ENCODE measurements around the gene S100PBP. TPM values are rescaled to one million over a fixed set of nuclear protein-coding genes. Genes with fewer than 3 reads are reported as not detected.

Gene S100PBP
- total and polyA plus RNA-seq, 7 donors: 3.2 to 50.7 (median 25.2) TPM

DNA sequence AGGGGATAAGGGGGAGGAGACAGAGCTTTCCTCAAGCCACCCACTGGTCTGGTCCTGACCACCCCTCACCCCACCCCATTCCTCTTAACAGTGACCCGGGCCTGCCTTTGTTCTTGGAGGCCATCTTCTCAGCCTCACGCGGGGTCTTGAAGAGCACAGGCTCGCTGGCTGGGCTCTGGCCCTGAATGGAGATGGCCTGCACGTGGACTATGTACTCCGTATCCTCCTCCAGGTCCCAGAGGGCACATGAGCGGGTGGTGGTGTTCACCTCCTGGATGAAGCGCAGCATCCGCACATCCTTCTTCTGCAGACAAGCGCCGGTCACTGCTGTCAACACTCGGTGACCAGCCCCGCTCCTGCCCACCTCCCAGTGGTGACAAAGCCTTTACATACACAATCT is 50.6 kb downstream of the S100PBP start:
- DNase-seq: no peak

DNA sequence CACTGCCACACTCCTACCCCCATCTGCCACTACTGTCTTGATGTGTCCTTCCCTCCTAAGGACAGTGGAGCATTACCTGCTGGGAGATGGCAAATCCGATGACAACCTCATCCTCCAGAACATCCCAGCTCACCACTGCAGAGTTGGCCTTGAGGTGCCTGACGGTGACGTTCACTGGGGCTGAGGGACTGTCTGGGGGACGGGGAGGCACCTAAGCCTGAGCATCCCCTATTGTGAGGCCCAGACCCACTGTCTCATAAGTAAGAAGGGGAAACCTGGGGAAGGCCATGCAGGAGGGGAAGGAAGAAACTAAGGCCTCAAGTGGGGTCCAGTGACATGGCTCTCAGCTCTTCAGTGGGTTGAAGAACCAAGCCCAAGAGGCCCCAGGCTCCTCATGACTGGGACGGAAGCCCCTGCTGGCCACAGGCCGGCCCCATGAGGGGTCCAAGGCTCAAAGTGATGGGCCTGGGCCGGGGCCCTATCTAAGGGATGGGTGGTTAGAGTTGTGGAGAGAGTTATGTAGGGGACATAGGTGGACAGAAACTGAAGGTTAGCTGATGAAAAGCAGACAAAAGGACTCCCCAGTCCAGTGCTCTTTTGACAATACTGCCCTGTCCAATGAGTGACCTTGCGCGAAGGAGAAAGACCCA is 51.5 kb downstream of the S100PBP start:
- H3K4me1 ChIP-seq: peaks cover 0 to 33% (median 18%) of the 10 kb centered on the region in 4 donors
- no peak overlapping the region for H3K27ac ChIP-seq
- intact Hi-C loops (cut with DNase I): no loop called here
- no peak for DNase-seq
- TF ChIP-seq, protein P1, sequence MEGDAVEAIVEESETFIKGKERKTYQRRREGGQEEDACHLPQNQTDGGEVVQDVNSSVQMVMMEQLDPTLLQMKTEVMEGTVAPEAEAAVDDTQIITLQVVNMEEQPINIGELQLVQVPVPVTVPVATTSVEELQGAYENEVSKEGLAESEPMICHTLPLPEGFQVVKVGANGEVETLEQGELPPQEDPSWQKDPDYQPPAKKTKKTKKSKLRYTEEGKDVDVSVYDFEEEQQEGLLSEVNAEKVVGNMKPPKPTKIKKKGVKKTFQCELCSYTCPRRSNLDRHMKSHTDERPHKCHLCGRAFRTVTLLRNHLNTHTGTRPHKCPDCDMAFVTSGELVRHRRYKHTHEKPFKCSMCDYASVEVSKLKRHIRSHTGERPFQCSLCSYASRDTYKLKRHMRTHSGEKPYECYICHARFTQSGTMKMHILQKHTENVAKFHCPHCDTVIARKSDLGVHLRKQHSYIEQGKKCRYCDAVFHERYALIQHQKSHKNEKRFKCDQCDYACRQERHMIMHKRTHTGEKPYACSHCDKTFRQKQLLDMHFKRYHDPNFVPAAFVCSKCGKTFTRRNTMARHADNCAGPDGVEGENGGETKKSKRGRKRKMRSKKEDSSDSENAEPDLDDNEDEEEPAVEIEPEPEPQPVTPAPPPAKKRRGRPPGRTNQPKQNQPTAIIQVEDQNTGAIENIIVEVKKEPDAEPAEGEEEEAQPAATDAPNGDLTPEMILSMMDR (IDR thresholded peaks at IDR 0.05): no peak
- no peak for TF ChIP-seq EP300 (IDR thresholded peaks at IDR 0.05)
- WGBS, 2 donors: 89 to 95% methylated on average over 9 of the region's 9 CpGs
- H3K4me3 ChIP-seq: no peak overlapping the region
- peaks cover 0 to 4% (median 0%) of the 10 kb centered on the region in 3 donors for H3K27me3 ChIP-seq
- H3K36me3 ChIP-seq: peaks cover 0 to 7% (median 0%) of the 10 kb centered on the region in 4 donors
- no peaks in the 10 kb centered on the region for H3K9me3 ChIP-seq

More for the DNA sequence above, 50.6 kb downstream of the S100PBP start:
- no peak overlapping the region for H3K27ac ChIP-seq
- H3K4me3 ChIP-seq: no peak overlapping the region
- H3K27me3 ChIP-seq: peaks cover 0 to 4% (median 0%) of the 10 kb centered on the region in 3 donors
- 95 to 96% methylated on average over 13 of the region's 13 CpGs for WGBS, 2 donors
- no peaks in the 10 kb centered on the region for H3K9me3 ChIP-seq
- TF ChIP-seq POLR2A (IDR thresholded peaks at IDR 0.05) (no peak), EP300 (IDR thresholded peaks at IDR 0.05) (no peak), POLR2AphosphoS5 (IDR thresholded peaks at IDR 0.05) (no peak)
- TF ChIP-seq, protein P1 (IDR thresholded peaks at IDR 0.05): no peak
- H3K36me3 ChIP-seq: peaks cover 0 to 15% (median 0%) of the 10 kb centered on the region in 4 donors
- peaks cover 0 to 33% (median 18%) of the 10 kb centered on the region in 4 donors for H3K4me1 ChIP-seq
- intact Hi-C loops (cut with DNase I): no loop called here

DNA sequence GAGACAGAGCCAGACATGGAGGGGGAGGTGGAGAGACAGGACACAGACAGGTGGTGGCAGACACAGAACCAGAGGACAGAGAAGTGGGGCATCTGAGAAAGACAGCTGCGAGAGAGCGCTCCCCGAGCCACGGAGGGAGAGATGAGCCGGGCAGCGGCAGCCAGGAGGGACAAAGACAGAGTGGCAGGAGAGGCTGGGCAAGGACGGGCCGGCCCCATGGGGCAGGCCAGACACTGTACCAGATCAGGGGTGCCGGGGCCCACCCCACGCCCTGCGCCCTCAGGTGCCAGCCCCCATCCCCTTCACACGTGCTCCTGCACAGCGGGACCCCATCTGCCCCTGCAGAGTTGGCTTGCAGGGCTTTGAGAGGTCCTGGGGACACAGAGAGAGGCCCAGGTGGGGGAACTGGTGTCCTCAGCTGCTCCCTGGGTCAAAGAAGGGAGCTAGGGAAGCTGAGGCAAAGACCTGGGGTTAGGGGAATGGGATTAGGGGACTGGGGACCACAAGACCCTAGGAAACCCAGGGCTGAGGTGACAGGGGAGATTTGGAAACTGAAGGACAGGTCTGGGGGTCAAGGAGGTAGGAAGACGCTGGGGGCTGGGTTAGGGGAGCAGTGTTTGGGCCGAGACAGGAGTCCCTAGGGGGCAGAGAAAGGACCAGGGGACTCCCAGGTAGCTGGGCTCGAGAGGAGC is 52.6 kb downstream of the S100PBP start:
- peak overlapping the region in 1 of 4 donors; percentile 48 for H3K27ac ChIP-seq

DNA sequence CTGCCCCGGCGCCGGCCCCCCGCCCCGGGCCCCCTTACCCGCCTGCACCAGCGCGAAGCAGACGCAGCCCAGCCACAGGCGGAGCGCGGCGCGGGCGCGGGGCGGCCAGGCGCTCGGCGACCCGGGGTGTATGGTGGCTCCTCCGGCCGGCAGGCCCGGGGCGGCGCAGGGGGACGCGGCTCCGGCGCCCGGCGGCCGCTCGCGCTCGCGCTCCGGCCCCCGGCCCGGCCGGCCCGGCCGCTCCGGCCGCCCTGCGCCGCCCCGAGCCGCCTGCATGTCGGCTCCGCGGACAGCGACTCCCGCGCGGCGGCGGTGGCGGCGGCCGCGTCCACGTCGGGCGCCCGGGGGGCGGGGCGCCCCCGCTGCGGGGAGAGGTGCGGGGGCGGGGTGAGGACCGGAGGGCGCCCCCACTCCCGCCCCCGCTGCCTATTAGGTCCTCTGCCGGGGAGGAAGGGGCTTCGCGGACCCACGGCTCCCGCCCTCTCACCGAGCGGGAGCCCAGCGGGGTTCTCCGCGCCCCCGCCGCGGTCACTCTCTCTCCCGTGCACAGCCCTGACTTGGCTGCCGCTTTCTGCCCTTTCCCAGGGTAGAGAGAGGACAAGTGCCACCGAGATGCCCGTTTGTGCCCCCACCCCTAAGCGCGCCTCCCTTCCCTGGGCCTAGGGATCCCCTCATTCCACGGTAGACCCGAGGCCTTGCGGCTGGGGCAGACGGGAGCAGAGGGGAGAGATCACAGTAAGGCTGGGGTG is 53.3 kb downstream of the S100PBP start, which contains the start of gene FNDC5:
Gene FNDC5, minus strand, starts transcription at position 298 of the 749 bp plus-strand sequence.
- Histone ChIP-seq H3K4me1 (peaks cover 0 to 28% (median 14%) of the 10 kb centered on the region in 4 donors), H3K27me3 (peaks cover 0 to 4% (median 0%) of the 10 kb centered on the region in 3 donors), H3K9me3 (no peaks in the 10 kb centered on the region), H3K27ac (peak within 1 kb of the TSS in 3 of 4 donors; percentile 1 to 48 (median 28)), H3K4me3 (peak within 1 kb of the TSS; percentile 28 to 56 (median 48)), H3K36me3 (peaks cover 0 to 7% (median 0%) of the 10 kb centered on the region in 4 donors)
- intact Hi-C loops (cut with DNase I): loop anchor here (5.0 kb wide), 2 partner anchors 158 to 212 kb away; partner anchors contain the start of gene AZIN2
- TF ChIP-seq EP300 (IDR thresholded peaks at IDR 0.05): no peak
- TF ChIP-seq, protein P1 (IDR thresholded peaks at IDR 0.05): no peak
- TF ChIP-seq POLR2AphosphoS5 (IDR thresholded peaks at IDR 0.05): no peak
- no peak for TF ChIP-seq POLR2A (IDR thresholded peaks at IDR 0.05)
- DNase-seq: no peak
- WGBS, 2 donors: 1 to 2% methylated on average over 99 of the region's 99 CpGs

More for the DNA sequence above, 52.6 kb downstream of the S100PBP start:
- Histone ChIP-seq H3K9me3 (no peaks in the 10 kb centered on the region), H3K36me3 (peaks cover 0 to 7% (median 0%) of the 10 kb centered on the region in 4 donors), H3K4me1 (peaks cover 0 to 33% (median 18%) of the 10 kb centered on the region in 4 donors), H3K27me3 (peaks cover 0 to 4% (median 0%) of the 10 kb centered on the region in 3 donors), H3K4me3 (peak overlapping the region in 3 of 4 donors; percentile 42 to 56 (median 54))
- intact Hi-C loops (cut with DNase I): loop anchor here (5.0 kb wide), 2 partner anchors 158 to 212 kb away; partner anchors contain the start of gene AZIN2
- TF ChIP-seq EP300 (IDR thresholded peaks at IDR 0.05): no peak
- no peak for TF ChIP-seq POLR2AphosphoS5 (IDR thresholded peaks at IDR 0.05)
- no peak for TF ChIP-seq POLR2A (IDR thresholded peaks at IDR 0.05)
- TF ChIP-seq, protein P1 (IDR thresholded peaks at IDR 0.05): no peak
- no peak for DNase-seq
- 69 to 70% methylated on average over 16 of the region's 16 CpGs for WGBS, 2 donors
